ENCODE results near the gene RRP15. TPM values are rescaled to one million over a fixed set of nuclear protein-coding genes. Genes with fewer than 3 reads are reported as not detected.

The RRP15 gene
- total RNA-seq, 6 donors from 2014 or later: 1.0 to 16.9 (median 11.6) TPM

- no peak overlapping the region for H3K4me3 ChIP-seq
- no peak for TF ChIP-seq CTCF (IDR thresholded peaks at IDR 0.05)
- ATAC-seq (ENCODE audit: low FRiP score in 2 of 2) (no peak), DNase-seq (no peak)
- 86 to 88% methylated on average over 3 of the region's 3 CpGs for WGBS, 2 donors
- H3K27me3 ChIP-seq: no peaks in the 10 kb centered on the region
- no peak overlapping the region for H3K27ac ChIP-seq
- no peaks in the 10 kb centered on the region for H3K9me3 ChIP-seq
- H3K36me3 ChIP-seq: peaks cover 0 to 9% (median 4%) of the 10 kb centered on the region in 4 donors
- H3K4me1 ChIP-seq: peaks cover 0 to 2% (median 0%) of the 10 kb centered on the region in 4 donors
Observed at GRCh38 chr1:218292515-218292914, 7.4 kb downstream of the RRP15 start.

GRCh38 chr1:218294546-218294945, 9.5 kb downstream of the RRP15 start:
- Histone ChIP-seq H3K4me3 (no peak overlapping the region), H3K9me3 (no peaks in the 10 kb centered on the region), H3K36me3 (peaks cover 0 to 9% (median 4%) of the 10 kb centered on the region in 4 donors), H3K4me1 (no peaks in the 10 kb centered on the region), H3K27me3 (no peaks in the 10 kb centered on the region), H3K27ac (no peak overlapping the region)
- DNase-seq (no peak), ATAC-seq (ENCODE audit: low FRiP score in 2 of 2) (peak in 1 of 2 donors; percentile 17)
- WGBS, 2 donors: 93 to 95% methylated on average over 3 of the region's 3 CpGs
- TF ChIP-seq POLR2AphosphoS5 (IDR thresholded peaks at IDR 0.05) (no peak), EP300 (IDR thresholded peaks at IDR 0.05) (no peak)

- H3K4me1 ChIP-seq: peaks cover 0 to 3% (median 0%) of the 10 kb centered on the region in 4 donors
- no peak for ATAC-seq (ENCODE audit: low FRiP score in 2 of 2)
- 85 to 93% methylated on average over 2 of the region's 2 CpGs for whole genome bisulfite sequencing, 2 donors
Observed at GRCh38 chr1:218296162-218296561, 11.1 kb downstream of the RRP15 start.

GRCh38 chr1:218297461-218297860, 12.4 kb downstream of the RRP15 start:
- H3K36me3 ChIP-seq: peaks cover 0 to 15% (median 4%) of the 10 kb centered on the region in 4 donors
- no peak for DNase-seq
- TF ChIP-seq POLR2A (IDR thresholded peaks at IDR 0.05): no peak
- no peak for TF ChIP-seq EP300 (IDR thresholded peaks at IDR 0.05)
- no peak for TF ChIP-seq CTCF (IDR thresholded peaks at IDR 0.05)
- no peak for TF ChIP-seq POLR2AphosphoS5 (IDR thresholded peaks at IDR 0.05)
- H3K9me3 ChIP-seq: no peaks in the 10 kb centered on the region
- no peak for ATAC-seq (ENCODE audit: low FRiP score in 2 of 2)
- H3K27ac ChIP-seq: no peak overlapping the region
- H3K27me3 ChIP-seq: no peaks in the 10 kb centered on the region
- WGBS, 2 donors: 61 to 68% methylated on average over 2 of the region's 2 CpGs
- H3K4me3 ChIP-seq: no peak overlapping the region
- peaks cover 0 to 7% (median 0%) of the 10 kb centered on the region in 4 donors for H3K4me1 ChIP-seq

More at GRCh38 chr1:218296162-218296561, 11.1 kb downstream of the RRP15 start:
- Histone ChIP-seq H3K9me3 (no peaks in the 10 kb centered on the region), H3K27me3 (no peaks in the 10 kb centered on the region), H3K4me3 (no peak overlapping the region), H3K36me3 (peaks cover 0 to 9% (median 4%) of the 10 kb centered on the region in 4 donors), H3K27ac (no peak overlapping the region)
- TF ChIP-seq POLR2A (IDR thresholded peaks at IDR 0.05) (no peak), CTCF (IDR thresholded peaks at IDR 0.05) (no peak), EP300 (IDR thresholded peaks at IDR 0.05) (no peak), POLR2AphosphoS5 (IDR thresholded peaks at IDR 0.05) (no peak)
- DNase-seq: no peak

GRCh38 chr1:218297867-218298266, 12.8 kb downstream of the RRP15 start:
- no peak overlapping the region for H3K27ac ChIP-seq
- no peak for ATAC-seq (ENCODE audit: low FRiP score in 2 of 2)
- H3K4me1 ChIP-seq: peaks cover 0 to 8% (median 0%) of the 10 kb centered on the region in 4 donors
- 71 to 83% methylated on average over 1 of the region's 1 CpG for WGBS, 2 donors
- no peak for DNase-seq
- no peak overlapping the region for H3K4me3 ChIP-seq
- peaks cover 0 to 19% (median 4%) of the 10 kb centered on the region in 4 donors for H3K36me3 ChIP-seq
- no peaks in the 10 kb centered on the region for H3K9me3 ChIP-seq
- TF ChIP-seq EP300 (IDR thresholded peaks at IDR 0.05) (no peak), CTCF (IDR thresholded peaks at IDR 0.05) (no peak), POLR2A (IDR thresholded peaks at IDR 0.05) (no peak), POLR2AphosphoS5 (IDR thresholded peaks at IDR 0.05) (no peak)
- H3K27me3 ChIP-seq: no peaks in the 10 kb centered on the region
